Measurements from ENCODE around the gene GLRX3. TPM values are rescaled to one million over a fixed set of nuclear protein-coding genes. Genes with fewer than 3 reads are reported as not detected.
"Not testable (repeated sequence)": the region's sequence is repeated elsewhere in the genome, so short reads cannot be mapped to it uniquely, and the experiment has no call there.

GLRX3 gene
- total RNA-seq, 1 experiment from 2014 or later = 163 TPM

- DNase-seq (ENCODE audit: low read depth) = no peak
Observed at GRCh38 chr10:130188195-130189175, 52.3 kb downstream of the GLRX3 start.

DNA sequence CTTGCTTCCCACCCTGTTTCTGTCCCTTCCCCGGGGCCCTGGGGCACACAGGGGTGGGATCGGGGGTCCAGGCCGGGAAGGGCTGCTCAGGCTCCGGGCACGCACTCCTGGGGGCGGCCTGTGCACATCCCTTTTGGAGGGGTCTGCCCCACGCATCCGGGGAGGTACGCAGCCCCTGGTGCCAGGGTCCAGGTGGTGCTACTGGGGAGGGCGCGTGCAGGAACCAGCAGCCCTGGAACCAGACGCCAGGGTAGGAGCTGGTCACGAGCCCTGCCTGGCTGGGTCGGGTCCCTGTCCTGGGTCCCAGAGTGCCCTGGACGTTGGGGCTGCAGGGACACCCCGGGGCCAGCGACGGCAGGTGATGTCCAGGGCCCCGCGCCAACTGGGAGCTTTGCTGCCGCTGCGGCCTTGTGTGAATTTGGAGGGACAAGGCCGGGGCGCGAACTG is 53.4 kb downstream of the GLRX3 start:
- DNase-seq (ENCODE audit: low read depth) = no peak

GRCh38 chr10:130190055-130190736 is 54.0 kb downstream of the GLRX3 start:
- peak; percentile 58 for DNase-seq (ENCODE audit: low read depth)

- no peak for DNase-seq (ENCODE audit: low read depth)
Observed at GRCh38 chr10:130190737-130191115, 54.5 kb downstream of the GLRX3 start.

GRCh38 chr10:130191380-130191779 is 55.2 kb downstream of the GLRX3 start:
- DNase-seq (ENCODE audit: low read depth) = no peak

- no peak for DNase-seq (ENCODE audit: low read depth)
Observed at GRCh38 chr10:130192276-130192848, 56.2 kb downstream of the GLRX3 start.

GRCh38 chr10:130193033-130193432 is 56.8 kb downstream of the GLRX3 start:
- DNase-seq (ENCODE audit: low read depth) = no peak

GRCh38 chr10:130193493-130194193 is 57.5 kb downstream of the GLRX3 start:
- DNase-seq (ENCODE audit: low read depth) = no peak

DNA sequence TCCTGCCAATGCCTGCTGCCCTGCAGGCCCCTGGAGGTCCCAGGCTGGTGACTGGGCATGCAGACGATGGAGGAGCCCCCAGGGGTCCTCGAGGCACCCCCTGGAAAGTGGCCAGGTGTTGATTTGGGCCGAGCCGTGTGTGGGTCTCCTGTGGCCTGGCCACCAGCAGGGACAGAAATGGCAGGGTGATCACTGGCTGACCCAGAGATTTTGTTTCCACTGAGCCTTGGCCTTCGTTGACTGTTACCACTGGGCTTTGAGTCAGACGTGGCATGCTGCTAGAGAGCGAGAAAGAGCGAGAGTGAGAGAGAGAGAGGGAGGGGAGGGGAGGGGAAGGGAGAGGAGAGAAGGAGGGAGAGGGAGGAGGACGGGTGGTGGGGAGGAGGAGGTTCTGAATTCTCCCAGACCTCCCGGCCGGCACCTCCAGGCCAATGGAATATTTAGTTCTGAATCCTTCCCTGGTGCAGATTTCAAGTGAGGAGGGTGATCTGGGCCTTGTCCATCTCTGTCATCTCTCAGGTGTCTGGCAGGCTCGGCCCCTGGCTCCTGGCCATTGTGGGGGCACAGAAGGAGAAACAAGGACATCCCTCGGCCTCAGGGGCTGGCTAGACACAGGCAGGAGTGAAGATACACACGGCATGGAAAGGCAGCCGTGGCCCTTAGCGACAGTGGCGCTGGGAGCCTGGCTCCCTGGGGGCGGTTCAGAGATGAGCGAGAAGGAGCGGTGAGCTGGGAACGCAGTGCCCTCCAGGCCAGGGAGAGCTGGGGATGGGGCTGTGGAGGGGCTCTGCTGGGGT is 58.2 kb downstream of the GLRX3 start:
- DNase-seq (ENCODE audit: low read depth) = no peak

DNA sequence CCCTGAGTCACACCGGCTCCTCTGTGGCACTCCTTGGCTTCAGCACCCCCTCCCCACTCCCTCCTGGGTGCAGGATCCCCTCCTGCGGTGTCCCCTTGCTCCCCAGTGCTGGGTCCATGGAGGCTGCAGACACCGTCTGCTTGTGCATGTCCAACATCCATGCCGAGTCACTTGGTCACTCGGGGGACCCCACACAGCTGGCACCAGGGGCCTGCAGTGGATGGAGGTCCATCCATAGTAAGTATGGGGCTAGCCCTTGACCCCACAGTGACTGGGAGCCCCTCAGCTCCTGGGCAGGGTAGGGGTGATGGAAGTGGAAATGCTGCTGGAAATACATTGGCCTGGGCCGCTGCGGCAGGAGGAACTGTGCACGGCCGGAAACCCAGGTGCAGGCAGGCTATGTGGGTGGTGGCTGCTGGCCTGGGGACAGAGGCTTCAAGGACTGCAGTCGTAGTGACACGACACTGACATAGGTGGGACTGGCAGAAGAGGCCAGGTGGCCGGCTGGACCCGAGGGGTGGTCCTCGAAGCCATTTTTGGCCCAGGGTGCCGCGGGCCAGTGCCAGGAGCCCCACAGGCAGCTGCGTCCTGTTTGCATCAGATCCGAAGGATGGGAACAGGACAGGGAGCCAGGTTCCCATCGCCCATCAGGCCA is 58.9 kb downstream of the GLRX3 start:
- no peak for DNase-seq (ENCODE audit: low read depth)

- no peak for DNase-seq (ENCODE audit: low read depth)
Observed at GRCh38 chr10:130195746-130196294, 59.6 kb downstream of the GLRX3 start.

GRCh38 chr10:130196511-130197487 is 60.6 kb downstream of the GLRX3 start:
- no peak for DNase-seq (ENCODE audit: low read depth)

- no peak for DNase-seq (ENCODE audit: low read depth)
Observed at GRCh38 chr10:130198651-130199050, 62.5 kb downstream of the GLRX3 start.

DNA sequence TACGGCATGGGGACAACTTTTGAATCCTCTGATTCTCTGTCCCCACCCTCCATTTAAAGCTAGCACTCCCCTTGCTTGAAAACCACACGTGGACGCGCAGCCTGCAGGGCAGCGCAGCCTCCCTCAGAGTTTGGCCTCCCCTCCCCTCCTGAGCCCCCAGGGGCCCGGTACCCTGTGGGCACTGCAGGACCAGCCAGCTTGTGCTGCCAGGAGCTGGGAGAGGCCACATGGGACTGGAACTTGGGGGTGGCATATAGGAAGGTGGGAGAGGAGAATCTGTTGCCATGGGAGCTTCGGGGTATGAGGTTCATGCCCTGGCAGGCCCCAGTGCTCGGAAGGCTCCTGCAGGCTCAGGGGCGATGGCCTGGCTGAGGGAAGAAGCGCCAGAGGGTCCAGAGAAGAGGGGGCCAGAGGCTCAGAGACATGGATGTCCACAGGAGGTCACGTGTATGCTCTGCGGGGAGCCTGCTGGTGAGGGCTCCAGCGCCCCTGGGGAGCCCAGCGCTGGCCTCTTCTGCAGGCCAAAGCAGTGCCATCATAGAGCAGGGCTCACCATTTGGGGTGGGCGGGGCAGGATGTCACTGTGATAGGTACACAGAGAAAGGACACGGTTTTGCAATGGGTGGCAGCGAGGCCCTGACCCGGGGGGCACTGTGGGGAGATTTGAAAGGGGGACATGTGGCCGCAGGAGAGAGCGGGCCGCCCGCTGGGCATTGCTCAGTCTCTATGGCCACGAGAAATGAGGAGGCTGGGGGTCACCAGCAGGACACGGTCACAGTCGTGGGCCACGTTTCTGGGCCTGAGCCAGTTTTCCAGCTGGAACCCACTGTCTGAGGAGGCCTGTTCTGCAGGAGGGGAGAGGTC is 64.2 kb downstream of the GLRX3 start:
- no peak for DNase-seq (ENCODE audit: low read depth)

DNA sequence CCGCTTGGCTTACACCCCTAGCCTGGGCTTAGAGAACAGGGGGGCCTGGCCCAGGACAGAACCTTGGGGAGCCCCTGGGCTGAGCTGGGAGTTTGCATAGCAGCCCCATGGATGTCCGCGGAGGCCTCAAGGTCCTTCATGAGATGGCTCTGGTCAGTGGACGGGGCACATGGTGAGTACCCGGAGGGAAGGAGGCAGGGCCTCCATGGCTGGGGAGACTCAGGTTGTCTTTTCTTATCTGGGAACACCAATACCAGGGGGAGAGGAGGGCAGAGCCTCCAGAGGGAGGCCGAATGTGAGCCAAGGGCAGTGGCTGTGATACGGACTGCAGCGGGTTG is 64.8 kb downstream of the GLRX3 start:
- no peak for DNase-seq (ENCODE audit: low read depth)

DNA sequence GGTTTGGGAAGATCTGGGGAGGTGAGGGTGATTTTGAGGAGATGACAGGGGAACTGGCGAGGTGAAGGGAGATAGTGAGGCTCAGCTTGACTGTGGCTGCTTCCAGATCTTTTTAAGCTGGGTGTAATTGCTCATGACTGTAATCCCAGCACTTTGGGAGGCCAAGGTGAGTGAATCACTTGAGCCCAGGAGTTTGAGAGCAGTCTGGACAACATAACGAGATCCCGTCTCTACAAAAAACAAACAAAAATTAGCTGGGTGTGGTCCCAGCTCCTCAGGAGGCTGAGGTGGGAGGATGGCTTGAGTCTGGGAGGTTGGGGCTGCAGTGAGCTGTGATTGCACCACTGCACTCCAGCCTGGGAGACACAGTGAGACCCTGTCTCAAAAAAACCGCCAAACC is 66.0 kb downstream of the GLRX3 start:
- not testable (repeated sequence) for DNase-seq (ENCODE audit: low read depth)

GRCh38 chr10:130202984-130203621 is 66.9 kb downstream of the GLRX3 start:
- DNase-seq (ENCODE audit: low read depth) = no peak
